GM21360 (cell line): ENCODE results near the gene ADPRS.

ENCODE experiments used
- ATAC-seq: cut with Tn5 transposase; IDR thresholded peaks from one replicate; pipeline ENCODE4 v1.9.1; 2021; ENCODE audit warnings: mild to moderate bottlenecking, moderate library complexity; ENCODE audit not compliant: unreplicated experiment

The ADPRS gene

GRCh38 chr1:36106269-36106668 lies 17.6 kb downstream of the ADPRS start:
- ATAC-seq, result no peak

- no peak for ATAC-seq
Observed at GRCh38 chr1:36107394-36107793, 18.7 kb downstream of the ADPRS start.

GRCh38 chr1:36108314-36108713 lies 19.6 kb downstream of the ADPRS start:
- ATAC-seq, result no peak

GRCh38 chr1:36109041-36109679 lies 20.5 kb downstream of the ADPRS start:
- ATAC-seq, result no peak

GRCh38 chr1:36111151-36111550 lies 22.5 kb downstream of the ADPRS start:
- ATAC-seq, result no peak

GRCh38 chr1:36112823-36113222 lies 24.1 kb downstream of the ADPRS start:
- no peak for ATAC-seq

- no peak for ATAC-seq
Observed at GRCh38 chr1:36114371-36114770, 25.7 kb downstream of the ADPRS start.

GRCh38 chr1:36115200-36115669 lies 26.5 kb downstream of the ADPRS start:
- ATAC-seq, result no peak

- no peak for ATAC-seq
Observed at GRCh38 chr1:36115931-36116330, 27.2 kb downstream of the ADPRS start.

GRCh38 chr1:36116901-36117300 lies 28.2 kb downstream of the ADPRS start:
- ATAC-seq, result no peak

- no peak for ATAC-seq
Observed at GRCh38 chr1:36118447-36119204, 29.9 kb downstream of the ADPRS start.

- no peak for ATAC-seq
Observed at GRCh38 chr1:36119456-36119855, 30.8 kb downstream of the ADPRS start.

- ATAC-seq, result no peak
Observed at GRCh38 chr1:36122062-36123030, 33.7 kb downstream of the ADPRS start.

GRCh38 chr1:36123356-36123755 lies 34.7 kb downstream of the ADPRS start:
- ATAC-seq, result no peak

- ATAC-seq, result no peak
Observed at GRCh38 chr1:36124404-36125128, 35.9 kb downstream of the ADPRS start.

GRCh38 chr1:36125129-36125991 lies 36.7 kb downstream of the ADPRS start, which contains the start of gene COL8A2:
Gene COL8A2, minus strand, starts transcription at chr1:36125222. Its CDS starts 24,980 bp downstream, at chr1:36100242.
- ATAC-seq, result no peak

- no peak for ATAC-seq
Observed at GRCh38 chr1:36126005-36126716, 37.5 kb downstream of the ADPRS start.

GRCh38 chr1:36126797-36127500 lies 38.3 kb downstream of the ADPRS start:
- ATAC-seq, result no peak
